ENCODE data around the gene JUP.

The JUP gene

GRCh38 chr17:41750862-41751261 is 35.6 kb downstream of the JUP start:
- no peak for DNase-seq

GRCh38 chr17:41748275-41748674 is 38.2 kb downstream of the JUP start:
- DNase-seq: no peak

DNA sequence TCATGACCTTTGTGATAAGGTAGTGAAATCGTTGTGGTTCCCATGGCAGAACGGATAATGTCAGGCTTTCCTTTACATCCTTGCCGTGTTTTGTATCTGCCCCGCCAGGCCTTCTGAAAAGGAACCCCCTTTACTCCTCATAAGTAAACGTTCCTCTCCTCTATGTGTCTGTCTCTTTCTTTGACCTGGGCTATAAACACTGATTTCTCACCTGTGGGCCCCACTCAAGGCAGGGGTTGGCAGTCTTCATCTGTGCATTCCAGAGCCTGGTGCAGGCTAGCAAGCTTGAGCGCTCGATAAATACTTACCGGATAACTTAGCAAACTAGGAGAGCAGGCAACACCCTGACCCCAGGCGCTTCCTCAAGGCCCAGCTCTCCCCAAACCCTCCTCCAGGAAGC is 44.8 kb downstream of the JUP start:
- DNase-seq: no peak

DNA sequence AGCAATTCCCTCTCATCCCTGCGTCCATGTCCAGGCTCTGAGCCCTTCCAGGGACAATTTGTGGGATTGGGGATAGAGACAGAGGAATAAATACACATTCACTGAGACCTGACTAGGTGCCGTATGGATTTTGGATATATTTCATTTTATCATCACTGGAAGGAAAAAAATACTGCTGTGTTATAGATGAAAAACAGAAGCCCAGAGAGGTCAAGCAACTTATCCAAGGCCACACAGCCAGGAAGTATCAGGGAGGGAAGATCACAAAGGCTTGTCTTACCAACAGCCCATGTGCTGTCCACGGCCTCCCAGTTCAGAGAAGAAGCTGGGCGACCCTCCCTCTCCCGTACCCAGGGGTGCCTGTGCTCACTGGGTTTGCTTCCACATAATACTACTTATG is 46.0 kb downstream of the JUP start:
- no peak for DNase-seq

GRCh38 chr17:41739661-41740352 is 46.7 kb downstream of the JUP start:
- no peak for DNase-seq

DNA sequence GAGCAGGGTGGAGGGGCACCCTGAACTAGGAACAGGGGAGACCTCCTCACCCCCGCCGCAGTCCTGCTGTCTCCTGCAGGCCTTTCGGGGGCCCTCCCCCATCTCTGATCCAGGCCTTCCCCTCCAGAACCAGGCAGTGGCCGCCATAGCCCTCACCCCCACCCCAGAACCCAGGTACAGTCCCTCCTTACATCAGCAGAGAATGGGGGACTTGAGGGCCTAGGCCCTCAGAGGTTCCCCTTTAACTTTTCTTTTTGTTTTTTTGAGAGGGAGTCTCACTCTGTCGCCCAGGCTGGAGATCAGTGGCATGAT is 47.8 kb downstream of the JUP start:
- no peak for DNase-seq

DNA sequence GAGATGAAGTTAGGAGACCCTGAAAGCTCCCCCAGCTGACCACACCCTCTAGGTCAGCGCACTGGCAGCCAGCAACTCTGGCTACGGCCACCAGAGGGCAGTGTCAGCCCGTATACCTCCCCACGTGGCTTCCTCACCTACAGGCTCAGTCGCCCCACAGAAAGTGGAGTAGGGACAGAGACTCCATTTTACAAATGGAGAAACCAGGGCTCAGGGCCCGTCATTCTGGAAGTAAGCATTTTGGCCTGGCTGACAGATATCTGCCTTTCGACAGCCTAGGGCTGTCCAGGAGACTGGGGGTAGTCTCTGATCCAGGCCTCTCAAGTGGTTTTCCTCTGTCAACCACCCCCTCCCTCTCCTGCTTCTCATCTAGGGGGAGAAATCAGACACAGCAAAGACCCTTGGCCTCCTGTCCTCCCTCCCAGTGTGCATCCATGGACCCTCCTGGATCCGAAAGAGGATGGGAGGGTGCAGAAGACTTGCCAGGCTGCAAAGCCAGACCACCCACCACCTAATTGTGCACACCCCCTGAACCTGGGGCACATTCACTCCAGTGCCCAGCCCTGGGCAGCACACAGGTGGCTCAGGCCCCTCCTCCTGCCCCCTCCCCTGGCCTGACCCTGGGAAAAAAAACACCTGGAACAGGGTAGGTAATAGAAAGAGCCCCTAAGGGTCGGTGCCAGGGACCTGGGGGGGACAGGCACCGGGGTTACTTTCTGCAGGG is 48.3 kb downstream of the JUP start:
- peak; percentile 78 for DNase-seq

DNA sequence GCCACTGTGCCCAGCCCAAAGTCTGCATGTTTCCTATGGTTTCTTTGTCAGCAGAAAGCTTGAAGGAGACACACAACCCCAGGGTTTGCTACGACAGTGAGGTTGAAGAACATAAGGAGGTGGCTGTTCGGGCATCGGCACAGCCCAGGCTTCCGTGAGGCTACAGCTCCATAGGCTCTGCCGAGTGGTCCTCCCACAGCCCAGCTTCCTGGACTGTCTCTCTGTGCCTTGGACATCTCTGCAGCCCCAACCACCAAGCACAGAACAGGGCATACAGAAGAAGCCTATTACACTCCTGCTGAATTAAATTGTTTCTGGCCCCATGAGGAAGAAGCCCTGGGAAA is 48.9 kb downstream of the JUP start:
- no peak for DNase-seq

DNA sequence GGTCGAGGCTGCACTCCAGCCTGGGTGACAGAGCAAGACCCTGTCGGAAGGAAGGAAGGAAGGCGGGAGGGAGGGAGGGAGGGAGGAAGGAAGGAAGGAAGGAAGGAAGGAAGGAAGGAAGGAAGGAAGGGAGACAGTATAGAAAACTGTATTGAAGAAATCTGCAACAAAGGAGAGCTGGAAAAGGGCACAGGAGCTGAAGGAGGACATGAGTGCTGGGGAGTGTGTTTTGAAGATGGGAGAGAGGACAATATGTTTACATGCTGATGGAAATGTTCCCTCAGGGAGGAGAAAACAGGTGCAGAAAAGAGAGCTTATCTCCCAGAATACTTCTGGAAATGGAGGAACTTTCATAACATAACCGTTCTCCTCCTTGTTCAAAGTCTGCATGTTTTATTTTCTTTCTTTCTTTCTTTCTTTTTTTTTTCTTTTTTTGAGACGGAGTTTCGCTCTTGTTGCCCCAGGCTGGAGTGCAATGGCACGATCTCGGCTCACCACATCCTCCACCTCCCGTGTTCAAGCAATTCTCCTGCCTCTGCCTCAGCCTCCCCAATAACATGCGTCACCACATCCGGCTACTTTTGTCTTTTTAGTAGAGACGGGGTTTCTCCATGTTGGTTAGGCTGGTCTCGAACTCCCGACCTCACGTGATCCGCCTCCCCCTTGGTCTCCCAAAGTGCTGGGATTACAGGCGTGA is 49.4 kb downstream of the JUP start:
- DNase-seq: no peak

DNA sequence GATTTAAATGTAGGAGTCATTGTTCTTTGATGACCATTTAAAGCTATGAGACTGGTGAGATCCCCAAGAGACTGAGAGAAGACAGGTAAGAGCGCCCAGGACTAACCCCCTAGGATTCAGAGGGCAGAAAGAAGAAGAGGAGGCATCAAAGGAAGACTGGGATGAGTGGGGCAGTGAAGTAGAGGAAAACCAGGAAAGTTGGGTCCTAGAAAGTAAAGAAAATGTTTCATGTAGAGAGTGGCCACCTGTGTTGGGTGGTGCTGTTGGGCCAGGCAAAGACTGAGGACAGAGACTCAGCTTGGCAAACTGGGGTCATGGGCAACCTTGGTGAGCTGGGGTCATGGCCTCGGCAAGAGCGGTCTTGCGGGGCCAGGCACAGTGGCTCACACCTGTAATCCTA is 50.8 kb downstream of the JUP start:
- DNase-seq: no peak

DNA sequence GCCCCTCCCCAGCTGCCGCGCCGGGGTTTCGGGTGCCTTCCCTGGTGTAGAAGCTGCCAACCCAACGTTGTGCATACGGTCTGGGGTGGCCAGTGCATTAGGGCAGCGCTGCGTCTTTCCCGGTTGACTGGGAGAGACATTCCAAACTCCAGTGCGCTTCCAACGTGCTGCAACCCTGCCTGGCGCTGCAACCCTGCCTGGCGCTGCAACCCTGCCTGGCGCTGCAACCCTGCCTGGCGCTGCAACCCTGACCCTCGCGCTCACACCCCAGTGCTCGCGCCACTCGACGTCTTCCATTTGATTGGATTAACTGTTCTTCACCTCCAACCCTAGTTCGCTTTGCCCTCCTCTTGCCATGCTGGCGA is 51.6 kb downstream of the JUP start:
- no peak for DNase-seq

- no peak for DNase-seq
Observed at GRCh38 chr17:41734139-41734948, 52.2 kb downstream of the JUP start, which contains the start of gene HAP1. Gene HAP1, minus strand, starts transcription at chr17:41734643. Its CDS starts 9 bp downstream, at chr17:41734634.

DNA sequence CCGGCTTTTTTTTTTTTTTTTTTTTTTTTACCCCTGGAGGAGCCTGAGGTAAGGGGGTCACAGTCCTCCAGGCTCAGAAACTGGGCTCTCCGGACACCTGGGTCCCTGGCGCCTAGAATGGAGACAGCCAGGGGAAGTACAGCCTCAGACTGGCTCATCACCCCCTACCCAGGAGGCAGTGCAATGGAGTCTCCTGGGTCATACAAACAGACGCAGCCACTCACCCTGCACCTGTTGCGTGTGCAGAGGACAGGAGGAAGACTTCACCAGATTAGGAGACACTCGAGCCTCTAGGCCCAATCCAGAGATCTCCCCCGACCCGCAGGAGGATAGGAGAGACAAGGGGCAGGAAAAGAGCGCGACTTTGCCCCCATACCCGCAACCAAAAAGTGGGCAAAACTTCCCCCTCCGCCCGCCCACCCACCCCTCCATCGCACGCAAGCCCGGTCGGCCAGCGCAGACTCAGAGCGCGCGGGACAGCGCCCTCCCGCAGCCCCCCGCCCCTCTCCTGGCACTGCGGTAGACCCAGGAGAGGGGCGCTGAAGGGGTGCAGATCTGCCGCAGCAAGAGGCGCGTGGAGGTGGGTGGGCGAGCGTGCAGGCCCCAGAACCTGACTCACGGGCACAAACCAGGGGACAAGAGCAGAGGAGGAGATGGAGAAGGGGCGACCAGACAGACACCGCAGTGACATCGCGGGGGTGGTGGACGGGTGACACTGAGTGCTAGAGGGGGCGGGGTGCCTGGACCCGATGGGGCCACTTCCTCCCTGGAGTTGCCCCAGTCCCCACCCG is 53.0 kb downstream of the JUP start:
- DNase-seq: no peak

DNA sequence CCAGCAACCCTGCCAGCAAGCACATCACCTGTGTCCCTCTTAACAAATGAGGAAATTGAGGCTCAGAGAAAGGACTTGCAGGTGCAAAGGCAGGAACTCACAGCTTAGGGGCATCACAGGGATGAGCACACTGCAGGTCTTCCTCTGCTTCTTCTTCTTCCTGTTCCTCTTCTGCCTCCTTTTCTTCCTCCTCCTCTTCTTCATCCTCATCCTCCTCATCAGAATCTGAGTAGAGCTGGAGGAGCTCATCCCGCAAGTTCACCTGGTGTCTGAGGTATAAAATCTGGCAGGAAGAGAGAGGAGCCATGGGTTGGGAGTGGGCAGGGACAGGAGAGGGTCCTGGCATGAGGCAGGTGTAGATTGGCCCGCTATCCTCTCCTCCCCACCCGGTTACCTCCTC is 54.7 kb downstream of the JUP start:
- no peak for DNase-seq

DNA sequence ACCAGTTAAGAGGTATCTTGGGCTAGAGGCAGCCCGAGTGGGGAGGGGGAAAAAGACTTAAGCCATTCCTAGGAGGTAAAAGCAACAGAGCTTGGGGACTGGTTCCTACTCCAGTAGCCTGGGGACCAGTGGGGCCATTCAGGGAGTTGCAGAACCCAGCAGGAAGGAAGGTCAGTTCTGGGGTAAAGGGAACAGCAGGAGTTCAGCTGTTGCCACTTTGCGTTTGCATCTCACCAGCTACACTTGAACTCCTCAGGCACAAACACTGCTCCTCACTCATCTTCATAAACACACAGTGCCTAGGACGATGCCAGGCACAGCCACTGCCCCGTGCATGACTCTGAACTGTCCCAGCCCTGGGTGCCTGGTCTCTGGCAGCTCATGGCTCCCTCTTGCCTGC is 56.0 kb downstream of the JUP start:
- DNase-seq: no peak

GRCh38 chr17:41728056-41728455 is 58.5 kb downstream of the JUP start:
- DNase-seq: no peak

DNA sequence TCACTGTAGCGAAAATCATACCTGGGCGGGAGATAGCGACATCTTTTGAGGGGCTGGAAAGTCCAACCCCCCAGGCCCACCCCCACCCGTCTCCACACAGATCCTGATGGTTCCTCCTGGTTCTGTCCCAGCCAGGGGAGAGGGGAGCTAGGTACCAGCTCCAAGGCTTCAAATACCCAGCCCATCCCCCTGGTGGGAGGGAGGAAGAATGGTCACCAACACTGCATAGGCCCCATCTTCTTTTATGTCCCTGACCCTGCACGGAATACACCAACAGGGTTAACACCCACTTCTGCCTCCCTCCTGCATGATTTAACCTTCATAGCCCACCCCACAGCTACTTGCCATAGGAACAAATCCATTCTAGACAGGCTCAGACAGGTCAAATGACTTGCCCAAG is 61.4 kb downstream of the JUP start:
- no peak for DNase-seq

DNA sequence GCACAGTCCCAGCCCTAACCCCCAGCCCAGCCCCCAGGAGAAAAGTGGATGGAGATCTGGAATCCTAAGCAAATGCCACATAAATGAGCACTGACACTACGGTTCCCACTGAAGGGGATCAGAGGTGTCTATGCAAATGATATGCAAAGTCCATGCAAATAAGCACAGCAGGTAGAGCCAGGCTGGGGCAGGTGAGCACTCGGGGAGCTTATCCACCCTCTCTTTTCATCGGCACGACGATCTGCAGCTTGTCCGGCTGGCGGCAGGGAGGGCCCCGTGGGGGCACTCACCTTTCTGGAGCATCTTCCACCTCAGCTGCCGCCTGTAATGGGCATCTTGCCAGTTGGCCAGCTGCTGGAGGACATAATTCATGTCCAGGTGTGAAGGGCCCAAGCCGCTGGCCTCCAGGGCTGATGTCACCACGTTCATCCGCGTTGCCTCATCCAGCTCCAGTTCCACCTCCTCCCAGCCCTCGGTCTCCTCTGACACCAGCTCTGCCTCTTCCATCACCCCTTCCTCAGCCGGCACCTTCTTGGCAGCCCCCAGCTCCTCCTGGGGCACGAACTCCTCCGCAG is 61.9 kb downstream of the JUP start:
- no peak for DNase-seq

DNA sequence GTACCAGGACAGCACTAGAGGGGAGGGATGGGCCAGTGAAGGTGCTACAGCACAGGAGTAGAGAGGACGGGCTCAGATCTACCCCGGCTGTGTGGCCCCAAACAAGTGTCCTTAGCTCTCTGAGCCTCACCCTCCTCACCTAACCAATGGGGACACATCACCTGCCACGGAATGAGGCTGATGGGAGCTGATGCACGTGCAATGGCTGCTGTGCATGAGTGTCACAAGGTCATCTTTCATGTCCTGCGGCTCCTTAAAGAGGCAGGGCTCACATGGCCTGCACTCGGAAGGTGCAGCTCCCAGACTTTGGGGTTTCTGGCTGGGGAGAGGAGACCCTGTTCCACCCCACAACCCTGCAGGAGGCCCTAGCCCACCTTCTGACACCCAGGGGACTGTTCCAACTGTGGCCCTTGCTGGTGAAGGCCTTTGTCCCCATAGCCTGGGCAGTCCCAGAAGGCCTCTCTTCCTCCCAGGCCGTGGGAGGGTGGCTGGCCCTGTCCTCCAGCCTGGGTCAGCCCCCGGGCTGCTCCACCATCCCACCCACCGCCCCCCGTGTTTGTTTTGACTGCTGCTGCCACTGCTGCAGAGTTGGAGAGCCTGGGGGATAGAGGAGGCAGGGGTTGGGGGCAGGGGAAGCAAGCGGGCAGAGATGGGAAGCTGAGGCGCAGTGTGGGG is 62.6 kb downstream of the JUP start:
- DNase-seq: no peak

DNA sequence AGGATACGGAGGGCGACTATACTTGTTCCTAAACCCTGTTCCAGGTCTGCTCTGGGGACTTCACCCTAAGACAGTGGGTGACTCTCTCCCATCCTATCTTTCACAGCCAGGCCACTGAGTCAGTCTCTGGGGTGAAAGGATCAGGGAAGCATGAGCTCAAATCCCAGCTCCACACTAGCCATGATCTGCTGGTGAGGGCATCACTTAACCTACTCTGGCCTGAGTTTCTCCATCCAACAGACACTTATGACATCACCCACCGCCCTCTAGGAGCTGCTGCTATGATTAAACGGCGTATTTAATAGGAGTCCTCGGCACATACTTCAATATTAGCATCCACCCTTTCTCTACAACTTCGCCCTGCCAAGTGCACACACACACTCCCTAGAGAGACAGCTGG is 64.3 kb downstream of the JUP start:
- DNase-seq: no peak

GRCh38 chr17:41718287-41718645 is 68.2 kb downstream of the JUP start:
- DNase-seq: no peak
